SK-N-SH (cell line): Measurements from ENCODE around the gene AFAP1.

ENCODE experiments used
- EP300 ChIP-seq, 2 experiments: IDR thresholded peaks; 2 replicates each; pipeline versions ENCODE4 v1.4.0 to v1.6.1; 2012; ENCODE audit warnings: borderline replicate concordance in 1 of 2, low read depth in 1 of 2, low read length in 1 of 2
- FOXM1 ChIP-seq: IDR thresholded peaks from 2 replicates; pipeline ENCODE4 v1.4.0; 2012; ENCODE audit warnings: low read depth, mild to moderate bottlenecking
- MXI1 ChIP-seq: IDR thresholded peaks from 2 replicates; pipeline ENCODE4 v1.6.1; 2012; ENCODE audit warnings: mild to moderate bottlenecking, low read depth, low read length, improper control_type of control experiment
- NFIC ChIP-seq: IDR thresholded peaks from 2 replicates; pipeline ENCODE4 v1.4.0; 2012; ENCODE audit warnings: borderline replicate concordance
- POLR2AphosphoS5 ChIP-seq: IDR thresholded peaks from 2 replicates; pipeline ENCODE4 v1.6.1; 2012; ENCODE audit warnings: low read depth, low read length
- RAD21 ChIP-seq: IDR thresholded peaks from 2 replicates; pipeline ENCODE4 v1.6.1; 2012; ENCODE audit warnings: mild to moderate bottlenecking, low read length
- SMC3 ChIP-seq: IDR thresholded peaks from 2 replicates; pipeline ENCODE4 v1.6.1; 2012; ENCODE audit warnings: low read depth, low read length, improper control_type of control experiment
- YY1 ChIP-seq: IDR thresholded peaks from 2 replicates; pipeline ENCODE4 v1.4.0; 2012; ENCODE audit warnings: low read depth, mild to moderate bottlenecking
- TF ChIP-seq, protein P1 (sequence below): fragments of 200-600 bp; sonication (generic); IDR thresholded peaks from 2 replicates; pipeline ENCODE4 v1.6.1; 2017; ENCODE audit warnings: antibody characterized with exemption, mild to moderate bottlenecking, moderate library complexity
- TF ChIP-seq, protein P2 (sequence below): fragments of 150-350 bp; IDR thresholded peaks from 2 replicates; pipeline ENCODE4 v1.6.1; 2016; ENCODE audit warnings: mild to moderate bottlenecking, low read depth, low read length

DNA sequence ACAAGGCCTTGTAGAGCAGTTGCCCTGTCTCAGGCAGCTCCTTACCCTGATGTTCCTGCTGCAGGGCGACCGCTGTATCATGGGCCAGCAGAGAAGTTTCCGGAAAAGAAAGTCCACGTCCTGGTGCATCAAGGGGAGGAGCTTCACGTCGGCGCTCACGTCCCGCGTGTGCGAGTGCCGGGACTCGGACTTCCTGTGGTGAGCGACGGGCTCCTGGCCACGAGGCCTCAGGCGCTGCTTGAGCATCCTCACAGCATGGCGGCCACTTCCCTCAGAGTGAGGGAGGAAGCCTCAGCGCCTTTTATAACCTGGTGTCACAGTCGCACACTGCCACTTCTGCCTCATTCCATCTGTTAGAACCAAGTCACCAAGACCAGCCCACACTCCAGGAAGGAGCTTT is 225.5 kb downstream of the AFAP1 start:
- no peak for TF ChIP-seq NFIC
- TF ChIP-seq, protein P1, sequence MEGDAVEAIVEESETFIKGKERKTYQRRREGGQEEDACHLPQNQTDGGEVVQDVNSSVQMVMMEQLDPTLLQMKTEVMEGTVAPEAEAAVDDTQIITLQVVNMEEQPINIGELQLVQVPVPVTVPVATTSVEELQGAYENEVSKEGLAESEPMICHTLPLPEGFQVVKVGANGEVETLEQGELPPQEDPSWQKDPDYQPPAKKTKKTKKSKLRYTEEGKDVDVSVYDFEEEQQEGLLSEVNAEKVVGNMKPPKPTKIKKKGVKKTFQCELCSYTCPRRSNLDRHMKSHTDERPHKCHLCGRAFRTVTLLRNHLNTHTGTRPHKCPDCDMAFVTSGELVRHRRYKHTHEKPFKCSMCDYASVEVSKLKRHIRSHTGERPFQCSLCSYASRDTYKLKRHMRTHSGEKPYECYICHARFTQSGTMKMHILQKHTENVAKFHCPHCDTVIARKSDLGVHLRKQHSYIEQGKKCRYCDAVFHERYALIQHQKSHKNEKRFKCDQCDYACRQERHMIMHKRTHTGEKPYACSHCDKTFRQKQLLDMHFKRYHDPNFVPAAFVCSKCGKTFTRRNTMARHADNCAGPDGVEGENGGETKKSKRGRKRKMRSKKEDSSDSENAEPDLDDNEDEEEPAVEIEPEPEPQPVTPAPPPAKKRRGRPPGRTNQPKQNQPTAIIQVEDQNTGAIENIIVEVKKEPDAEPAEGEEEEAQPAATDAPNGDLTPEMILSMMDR: no peak
- TF ChIP-seq, protein P2, sequence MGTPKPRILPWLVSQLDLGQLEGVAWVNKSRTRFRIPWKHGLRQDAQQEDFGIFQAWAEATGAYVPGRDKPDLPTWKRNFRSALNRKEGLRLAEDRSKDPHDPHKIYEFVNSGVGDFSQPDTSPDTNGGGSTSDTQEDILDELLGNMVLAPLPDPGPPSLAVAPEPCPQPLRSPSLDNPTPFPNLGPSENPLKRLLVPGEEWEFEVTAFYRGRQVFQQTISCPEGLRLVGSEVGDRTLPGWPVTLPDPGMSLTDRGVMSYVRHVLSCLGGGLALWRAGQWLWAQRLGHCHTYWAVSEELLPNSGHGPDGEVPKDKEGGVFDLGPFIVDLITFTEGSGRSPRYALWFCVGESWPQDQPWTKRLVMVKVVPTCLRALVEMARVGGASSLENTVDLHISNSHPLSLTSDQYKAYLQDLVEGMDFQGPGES: no peak
- TF ChIP-seq SMC3: no peak
- no peak for TF ChIP-seq EP300 (IDR thresholded peaks at IDR 0.05; ENCODE audit: borderline replicate concordance in 1 of 2, low read depth in 1 of 2, low read length in 1 of 2)
- no peak for TF ChIP-seq YY1
- no peak for TF ChIP-seq MXI1
- TF ChIP-seq FOXM1: no peak
- no peak for TF ChIP-seq POLR2AphosphoS5
- no peak for TF ChIP-seq RAD21
